ENCODE data around the gene TRAP1.
A peak's percentile ranks its signal among the peaks of the same experiment; 100 is the strongest.

Gene TRAP1

GRCh38 chr16:3717235-3718018 is at the start of gene TRAP1:
Gene TRAP1 (minus strand): TSS chr16:3717524. CDS start chr16:3717508, 16 bp downstream.
- DNase-seq = peak; percentile 88

GRCh38 chr16:3766177-3766576 is 48.9 kb upstream of the TRAP1 start:
- no peak for DNase-seq

GRCh38 chr16:3764409-3764808 is 47.1 kb upstream of the TRAP1 start:
- DNase-seq = no peak

GRCh38 chr16:3762107-3762750 is 44.9 kb upstream of the TRAP1 start:
- no peak for DNase-seq

- DNase-seq = no peak
These were observed 44.2 kb upstream of the TRAP1 start for GRCh38 chr16:3761375-3762106.

- DNase-seq = no peak
These were observed 43.2 kb upstream of the TRAP1 start for GRCh38 chr16:3760518-3760917.

- DNase-seq = no peak
These were observed 42.4 kb upstream of the TRAP1 start for GRCh38 chr16:3759736-3760135.

GRCh38 chr16:3756113-3756512 is 38.8 kb upstream of the TRAP1 start:
- no peak for DNase-seq

- DNase-seq = no peak
These were observed 37.9 kb upstream of the TRAP1 start for GRCh38 chr16:3755249-3755648.

GRCh38 chr16:3754772-3755171 is 37.4 kb upstream of the TRAP1 start:
- no peak for DNase-seq

- no peak for DNase-seq
These were observed 36.9 kb upstream of the TRAP1 start for GRCh38 chr16:3754081-3754703.

GRCh38 chr16:3752984-3753383 is 35.7 kb upstream of the TRAP1 start:
- no peak for DNase-seq

- no peak for DNase-seq
These were observed 34.6 kb upstream of the TRAP1 start for GRCh38 chr16:3751878-3752277.

- no peak for DNase-seq
These were observed 31.0 kb upstream of the TRAP1 start for GRCh38 chr16:3748307-3748706.

GRCh38 chr16:3745751-3746355 is 28.5 kb upstream of the TRAP1 start:
- no peak for DNase-seq

GRCh38 chr16:3744018-3744417 is 26.7 kb upstream of the TRAP1 start:
- DNase-seq = no peak

- DNase-seq = no peak
These were observed 23.6 kb upstream of the TRAP1 start for GRCh38 chr16:3740934-3741333.

- DNase-seq = no peak
These were observed 22.9 kb upstream of the TRAP1 start for GRCh38 chr16:3740186-3740585.

- DNase-seq = no peak
These were observed 22.3 kb upstream of the TRAP1 start for GRCh38 chr16:3739636-3740035.

- no peak for DNase-seq
These were observed 21.2 kb upstream of the TRAP1 start for GRCh38 chr16:3738541-3738940.

- no peak for DNase-seq
These were observed 20.8 kb upstream of the TRAP1 start for GRCh38 chr16:3738128-3738527.

- DNase-seq = no peak
These were observed 19.9 kb upstream of the TRAP1 start for GRCh38 chr16:3737181-3737580.

- no peak for DNase-seq
These were observed 18.8 kb upstream of the TRAP1 start for GRCh38 chr16:3736116-3736515.
